Breast epithelium (tissue), 4 donors: Measurements from ENCODE around the gene POLG. TPM values are rescaled to one million over a fixed set of nuclear protein-coding genes. Genes with fewer than 3 reads are reported as not detected.

Source experiments
- DNase-seq, 2 donors: peaks; one replicate each; pipeline ENCODE4 v3.0.0-alpha.2; 2019; ENCODE audit warnings: low spot score in 2 of 2
- H3K27ac ChIP-seq, 2 donors: fragments of 200-600 bp; sonication (generic) in 1 of 2; one replicate each; pipeline ENCODE4 v1.5.1; 2016 to 2019; ENCODE audit warnings: mild to moderate bottlenecking in 1 of 2
- H3K27me3 ChIP-seq, 2 donors: fragments of 200-600 bp; sonication (generic) in 1 of 2; one replicate each; pipeline versions ENCODE4 v1.5.1 to v1.6.0; 2017 to 2019; ENCODE audit warnings: control low read depth in 1 of 2, mild to moderate bottlenecking in 1 of 2
- H3K36me3 ChIP-seq: fragments of 200-600 bp; one replicate; pipeline ENCODE4 v1.5.1; 2019
- H3K4me1 ChIP-seq, 2 donors: fragments of 200-600 bp; sonication (generic); one replicate each; pipeline ENCODE4 v1.5.1; 2016 to 2019; ENCODE audit warnings: control low read depth in 1 of 2
- H3K4me3 ChIP-seq, 3 donors: fragments of 200-600 bp; sonication (generic); 1 replicate in 2 of 3; 2 replicates in 1 of 3; pipeline ENCODE4 v1.5.1; 2016 to 2019; ENCODE audit warnings: mild to moderate bottlenecking in 3 of 3, moderate library complexity in 2 of 3
- H3K9me3 ChIP-seq, 2 donors: fragments of 200-600 bp; sonication (generic) in 1 of 2; one replicate each; pipeline ENCODE4 v1.5.1; 2016 to 2019; ENCODE audit warnings: control low read depth in 1 of 2
- CTCF ChIP-seq, 3 donors: fragments of 450-650 bp; IDR thresholded peaks; one replicate each; pipeline ENCODE4 v1.5.1; 2016 to 2017; ENCODE audit warnings: antibody characterized with exemption in 3 of 3, mild to moderate bottlenecking in 3 of 3, moderate library complexity in 3 of 3
- POLR2A ChIP-seq: fragments of 450-650 bp; IDR thresholded peaks from one replicate; pipeline ENCODE4 v1.6.1; 2016; ENCODE audit warnings: antibody characterized with exemption, mild to moderate bottlenecking, moderate library complexity
- POLR2AphosphoS5 ChIP-seq, 3 donors: sonication (generic); formaldehyde crosslinking; IDR thresholded peaks; one replicate each; pipeline ENCODE4 v1.6.1; 2017; ENCODE audit warnings: antibody characterized with exemption in 3 of 3
- intact Hi-C: fragments of 100-400 bp; cut with DNase I; formaldehyde crosslinking; loops from one replicate; pipeline ENCODE4 v1.15.1; 2023; ENCODE audit warnings: low total_unique reads
- total RNA-seq, 3 donors: library from RNA; depleted of rRNA; stranded (reverse); fragments of >200 nt; gene quantifications; one replicate each; pipeline ENCODE4 v1.1.0, GENCODE V29; 2016

The POLG gene
- total RNA-seq, 3 donors from 2014 or later: 50.6 to 59.6 (median 53.3) TPM

- H3K27me3 ChIP-seq: peaks cover 0 to 11% of the 10 kb centered on the region in 2 donors
- H3K4me3 ChIP-seq: no peak overlapping the region
- no peak overlapping the region for H3K27ac ChIP-seq
- H3K36me3 ChIP-seq: no peaks in the 10 kb centered on the region
- DNase-seq: no peak
- TF ChIP-seq CTCF (IDR thresholded peaks at IDR 0.05) (no peak), POLR2AphosphoS5 (IDR thresholded peaks at IDR 0.05) (no peak), POLR2A (no peak)
- H3K9me3 ChIP-seq: no peaks in the 10 kb centered on the region
- intact Hi-C loops: no loop called here
- no peaks in the 10 kb centered on the region for H3K4me1 ChIP-seq
Observed at GRCh38 chr15:89349206-89349558, 14.6 kb upstream of the POLG start.

- Histone ChIP-seq H3K27me3 (no peaks in the 10 kb centered on the region), H3K4me1 (no peaks in the 10 kb centered on the region), H3K9me3 (no peaks in the 10 kb centered on the region), H3K27ac (no peak overlapping the region), H3K4me3 (no peak overlapping the region), H3K36me3 (no peaks in the 10 kb centered on the region)
- intact Hi-C loops: no loop called here
- TF ChIP-seq CTCF (IDR thresholded peaks at IDR 0.05) (no peak), POLR2AphosphoS5 (IDR thresholded peaks at IDR 0.05) (no peak), POLR2A (no peak)
- DNase-seq: no peak
Observed at GRCh38 chr15:89346516-89347231, 12.1 kb upstream of the POLG start.

GRCh38 chr15:89345248-89345647, 10.6 kb upstream of the POLG start:
- H3K36me3 ChIP-seq: no peaks in the 10 kb centered on the region
- H3K4me3 ChIP-seq: no peak overlapping the region
- no peak for TF ChIP-seq CTCF (IDR thresholded peaks at IDR 0.05)
- TF ChIP-seq POLR2A: no peak
- no peak for TF ChIP-seq POLR2AphosphoS5 (IDR thresholded peaks at IDR 0.05)
- H3K27ac ChIP-seq: no peak overlapping the region
- H3K9me3 ChIP-seq: no peaks in the 10 kb centered on the region
- H3K27me3 ChIP-seq: no peaks in the 10 kb centered on the region
- intact Hi-C loops: no loop called here
- no peak for DNase-seq
- no peaks in the 10 kb centered on the region for H3K4me1 ChIP-seq

GRCh38 chr15:89342840-89343239, 8.2 kb upstream of the POLG start:
- Histone ChIP-seq H3K36me3 (no peaks in the 10 kb centered on the region), H3K4me1 (no peaks in the 10 kb centered on the region), H3K9me3 (no peaks in the 10 kb centered on the region), H3K4me3 (no peak overlapping the region), H3K27ac (no peak overlapping the region), H3K27me3 (no peaks in the 10 kb centered on the region)
- TF ChIP-seq CTCF (IDR thresholded peaks at IDR 0.05) (no peak), POLR2A (no peak), POLR2AphosphoS5 (IDR thresholded peaks at IDR 0.05) (no peak)
- intact Hi-C loops: no loop called here
- DNase-seq: no peak

- no peaks in the 10 kb centered on the region for H3K27me3 ChIP-seq
- no peaks in the 10 kb centered on the region for H3K36me3 ChIP-seq
- intact Hi-C loops: no loop called here
- H3K27ac ChIP-seq: no peak overlapping the region
- no peaks in the 10 kb centered on the region for H3K4me1 ChIP-seq
- TF ChIP-seq CTCF (IDR thresholded peaks at IDR 0.05): no peak
- no peak for TF ChIP-seq POLR2A
- no peak for TF ChIP-seq POLR2AphosphoS5 (IDR thresholded peaks at IDR 0.05)
- no peak overlapping the region for H3K4me3 ChIP-seq
- no peaks in the 10 kb centered on the region for H3K9me3 ChIP-seq
- no peak for DNase-seq
Observed at GRCh38 chr15:89341316-89342005, 6.8 kb upstream of the POLG start.
